HEK293 (cell line): Measurements from ENCODE around the gene ANP32A.

Experiments
- AEBP2 ChIP-seq: fragments of 450-650 bp; formaldehyde crosslinking; IDR thresholded peaks from 2 replicates; pipeline ENCODE4 v1.5.1; 2016; ENCODE audit warnings: missing biosample characterization, missing genetic modification characterization, borderline replicate concordance
- CTCF ChIP-seq: fragments of 450-650 bp; formaldehyde crosslinking; IDR thresholded peaks from 2 replicates; pipeline ENCODE4 v1.5.1; 2016; ENCODE audit warnings: missing biosample characterization, missing genetic modification characterization
- RBAK ChIP-seq: fragments of 450-650 bp; formaldehyde crosslinking; IDR thresholded peaks from 2 replicates; pipeline ENCODE4 v1.5.1; 2016; ENCODE audit warnings: missing biosample characterization, missing genetic modification characterization
- ZBTB20 ChIP-seq: fragments of 450-650 bp; formaldehyde crosslinking; IDR thresholded peaks from 2 replicates; pipeline ENCODE4 v1.5.1; 2016; ENCODE audit warnings: missing biosample characterization, missing genetic modification characterization
- ZBTB49 ChIP-seq: fragments of 450-650 bp; formaldehyde crosslinking; IDR thresholded peaks from 2 replicates; pipeline ENCODE4 v1.5.1; 2016; ENCODE audit warnings: missing biosample characterization, missing genetic modification characterization, low read depth
- ZNF112 ChIP-seq: fragments of 450-650 bp; formaldehyde crosslinking; IDR thresholded peaks from 2 replicates; pipeline ENCODE4 v1.5.0; 2017; ENCODE audit warnings: missing biosample characterization, missing genetic modification characterization
- ZNF146 ChIP-seq: fragments of 450-650 bp; formaldehyde crosslinking; IDR thresholded peaks from 2 replicates; pipeline ENCODE4 v1.5.1; 2016; ENCODE audit warnings: missing biosample characterization, missing genetic modification characterization
- ZNF23 ChIP-seq: fragments of 450-650 bp; formaldehyde crosslinking; IDR thresholded peaks from 2 replicates; pipeline ENCODE4 v1.5.1; 2016; ENCODE audit warnings: missing biosample characterization, missing genetic modification characterization, borderline replicate concordance
- ZNF391 ChIP-seq: fragments of 450-650 bp; formaldehyde crosslinking; IDR thresholded peaks from 2 replicates; pipeline ENCODE4 v1.5.1; 2016; ENCODE audit warnings: low read depth, missing biosample characterization, missing genetic modification characterization, borderline replicate concordance
- ZNF555 ChIP-seq: fragments of 450-650 bp; formaldehyde crosslinking; conservative IDR thresholded peaks from 2 replicates; pipeline ENCODE4 v1.5.1; 2017; ENCODE audit warnings: missing biosample characterization, mild to moderate bottlenecking, missing genetic modification characterization, inconsistent platforms

GRCh38 chr15:68768321-68768720, 52.4 kb downstream of the ANP32A start:
- TF ChIP-seq ZNF23 (tag by site-specific recombination) (no peak), CTCF (tag by site-specific recombination) (no peak), ZBTB49 (tag by site-specific recombination) (no peak), AEBP2 (tag by site-specific recombination) (no peak), ZBTB20 (tag by site-specific recombination) (no peak), ZNF146 (tag by site-specific recombination) (no peak), ZNF555 (tag by site-specific recombination) (no peak), RBAK (no peak), ZNF391 (no peak), ZNF112 (no peak)
